Activated T-cell treated with anti-CD3 and anti-CD28 coated beads, Interleukin-2, amount 50 U/mL, for 4 hours (primary cell): ENCODE data around the gene PPP2R3A. TPM values are rescaled to one million over a fixed set of nuclear protein-coding genes. Genes with fewer than 3 reads are reported as not detected.
"Not testable (repeated sequence)": the region's sequence is repeated elsewhere in the genome, so short reads cannot be mapped to it uniquely, and the experiment has no call there.

ENCODE experiments used
- ATAC-seq, 2 donors: fragments of 200-7000 bp; cut with Tn5 transposase; one replicate each; pipeline ENCODE4 v1.10.0; 2021
- DNase-seq: peaks from one replicate; pipeline ENCODE4 v3.0.0-alpha.2; 2020
- H3K27me3 Mint-ChIP-seq: one replicate; pipeline ENCODE4 v1.8.0; 2021; ENCODE audit warnings: low read depth, mixed read lengths
- H3K36me3 Mint-ChIP-seq: one replicate; pipeline ENCODE4 v1.8.0; 2022; ENCODE audit warnings: mixed read lengths; ENCODE audit not compliant: insufficient read depth
- H3K4me1 Mint-ChIP-seq: one replicate; pipeline ENCODE4 v1.8.0; 2021; ENCODE audit warnings: low read depth, mixed read lengths
- H3K4me3 Mint-ChIP-seq: one replicate; pipeline ENCODE4 v1.8.0; 2021; ENCODE audit warnings: mild to moderate bottlenecking, moderate library complexity, mixed read lengths
- H3K9me3 Mint-ChIP-seq: one replicate; pipeline ENCODE4 v1.8.0; 2021; ENCODE audit warnings: mixed read lengths
- total RNA-seq, 3 donors: library from RNA; stranded (reverse); gene quantifications; one replicate each; pipeline ENCODE4 v1.2.1, GENCODE V29; 2021

PPP2R3A gene
- total RNA-seq, 3 donors from 2014 or later: 0.03 to 0.46 (median 0.42) TPM

GRCh38 chr3:136070953-136071949 lies 105.7 kb downstream of the PPP2R3A start:
- no peaks in the 10 kb centered on the region for H3K27me3 Mint-ChIP-seq
- ATAC-seq: no peak
- no peaks in the 10 kb centered on the region for H3K36me3 Mint-ChIP-seq
- H3K9me3 Mint-ChIP-seq: no peaks in the 10 kb centered on the region
- no peak for DNase-seq
- H3K4me3 Mint-ChIP-seq: no peak overlapping the region
- peaks cover 4% of the 10 kb centered on the region for H3K4me1 Mint-ChIP-seq

- Mint-ChIP-seq H3K4me3 (no peak overlapping the region), H3K9me3 (no peaks in the 10 kb centered on the region), H3K27me3 (no peaks in the 10 kb centered on the region), H3K4me1 (peaks cover 4% of the 10 kb centered on the region), H3K36me3 (no peaks in the 10 kb centered on the region)
- ATAC-seq (no peak), DNase-seq (no peak)
Observed at GRCh38 chr3:136074546-136075170, 109.1 kb downstream of the PPP2R3A start.

- Mint-ChIP-seq H3K4me3 (no peak overlapping the region), H3K27me3 (no peaks in the 10 kb centered on the region), H3K4me1 (peaks cover 4% of the 10 kb centered on the region), H3K9me3 (no peaks in the 10 kb centered on the region), H3K36me3 (no peaks in the 10 kb centered on the region)
- ATAC-seq (peak; percentile 52 to 62), DNase-seq (peak; percentile 67)
Observed at GRCh38 chr3:136075218-136075808, 109.8 kb downstream of the PPP2R3A start.

- no peak overlapping the region for H3K4me3 Mint-ChIP-seq
- H3K4me1 Mint-ChIP-seq: peaks cover 4% of the 10 kb centered on the region
- no peaks in the 10 kb centered on the region for H3K36me3 Mint-ChIP-seq
- H3K9me3 Mint-ChIP-seq: no peaks in the 10 kb centered on the region
- H3K27me3 Mint-ChIP-seq: no peaks in the 10 kb centered on the region
- DNase-seq: no peak
- ATAC-seq: no peak
Observed at GRCh38 chr3:136075811-136076210, 110.3 kb downstream of the PPP2R3A start.

- H3K27me3 Mint-ChIP-seq: no peaks in the 10 kb centered on the region
- DNase-seq: no peak
Observed at GRCh38 chr3:136078421-136079364, 113.2 kb downstream of the PPP2R3A start.

DNA sequence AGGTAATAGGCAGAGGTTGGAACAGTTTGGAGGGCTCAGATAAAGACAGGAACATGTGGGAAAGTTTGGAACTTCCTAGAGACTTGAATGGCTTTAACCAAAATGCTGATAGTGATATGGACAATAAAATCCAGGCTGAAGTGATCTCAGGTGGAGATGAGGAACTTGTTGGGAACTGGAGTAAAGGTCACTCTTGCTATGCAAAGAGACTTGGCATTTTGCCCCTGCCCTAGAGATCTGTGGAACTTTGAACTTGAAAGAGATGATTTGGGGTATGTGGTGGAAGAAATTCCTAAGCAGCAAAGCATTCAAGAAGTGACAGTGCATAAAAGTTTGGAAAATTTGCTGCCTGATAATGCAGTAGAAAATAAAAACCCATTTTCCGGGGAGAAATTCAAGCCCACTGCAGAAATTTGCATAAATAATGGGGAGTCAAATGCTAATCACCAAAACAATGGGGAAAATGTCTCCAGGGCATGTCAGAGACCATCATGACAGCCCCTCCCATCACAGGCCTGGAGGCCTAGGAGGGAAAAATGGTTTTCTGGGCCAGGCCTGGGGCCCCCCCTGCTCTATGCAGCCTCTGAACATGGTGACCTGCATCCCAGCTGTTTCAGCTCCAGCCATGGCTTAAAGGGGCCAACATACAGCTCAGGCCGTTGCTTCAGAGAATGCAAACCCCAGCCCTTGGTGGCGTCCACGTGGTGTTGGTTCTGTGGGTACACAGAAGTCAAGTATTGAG lies 118.3 kb downstream of the PPP2R3A start:
- not testable (repeated sequence) for DNase-seq, H3K4me3 Mint-ChIP-seq, H3K4me1 Mint-ChIP-seq, H3K36me3 Mint-ChIP-seq, H3K9me3 Mint-ChIP-seq, H3K27me3 Mint-ChIP-seq, ATAC-seq

More at GRCh38 chr3:136078421-136079364, 113.2 kb downstream of the PPP2R3A start:
- Mint-ChIP-seq H3K36me3 (no peaks in the 10 kb centered on the region), H3K4me1 (no peaks in the 10 kb centered on the region), H3K9me3 (no peaks in the 10 kb centered on the region), H3K4me3 (no peak overlapping the region)
- no peak for ATAC-seq

GRCh38 chr3:136085067-136085466 lies 119.5 kb downstream of the PPP2R3A start:
- not testable (repeated sequence) for H3K4me1 Mint-ChIP-seq, ATAC-seq, H3K27me3 Mint-ChIP-seq

GRCh38 chr3:136093771-136094170 lies 128.2 kb downstream of the PPP2R3A start:
- Mint-ChIP-seq H3K27me3 (peaks cover 2% of the 10 kb centered on the region), H3K4me1 (no peaks in the 10 kb centered on the region), H3K4me3 (no peak overlapping the region), H3K36me3 (no peaks in the 10 kb centered on the region), H3K9me3 (no peaks in the 10 kb centered on the region)
- no peak for ATAC-seq
- DNase-seq: no peak

More at GRCh38 chr3:136085067-136085466, 119.5 kb downstream of the PPP2R3A start:
- H3K9me3 Mint-ChIP-seq, DNase-seq, H3K36me3 Mint-ChIP-seq, H3K4me3 Mint-ChIP-seq: not testable (repeated sequence)

GRCh38 chr3:136105044-136105443 lies 139.5 kb downstream of the PPP2R3A start:
- H3K9me3 Mint-ChIP-seq: no peaks in the 10 kb centered on the region
- no peak for DNase-seq
- H3K4me1 Mint-ChIP-seq: peaks cover 8% of the 10 kb centered on the region
- H3K36me3 Mint-ChIP-seq: peaks cover 4% of the 10 kb centered on the region
- no peak overlapping the region for H3K4me3 Mint-ChIP-seq
- no peaks in the 10 kb centered on the region for H3K27me3 Mint-ChIP-seq
- no peak for ATAC-seq

GRCh38 chr3:136106101-136106500 lies 140.6 kb downstream of the PPP2R3A start:
- H3K27me3 Mint-ChIP-seq: no peaks in the 10 kb centered on the region
- H3K36me3 Mint-ChIP-seq: peaks cover 4% of the 10 kb centered on the region
- ATAC-seq: no peak
- DNase-seq: no peak
- H3K4me1 Mint-ChIP-seq: peaks cover 8% of the 10 kb centered on the region
- H3K4me3 Mint-ChIP-seq: no peak overlapping the region
- H3K9me3 Mint-ChIP-seq: no peaks in the 10 kb centered on the region

GRCh38 chr3:136109499-136109898 lies 144.0 kb downstream of the PPP2R3A start:
- no peak overlapping the region for H3K4me3 Mint-ChIP-seq
- ATAC-seq (peak in 1 of 2 donors; percentile 50), DNase-seq (no peak)
- peaks cover 8% of the 10 kb centered on the region for H3K4me1 Mint-ChIP-seq
- H3K27me3 Mint-ChIP-seq: no peaks in the 10 kb centered on the region
- no peaks in the 10 kb centered on the region for H3K9me3 Mint-ChIP-seq
- H3K36me3 Mint-ChIP-seq: peaks cover 9% of the 10 kb centered on the region

- DNase-seq (no peak), ATAC-seq (no peak)
- Mint-ChIP-seq H3K4me3 (no peak overlapping the region), H3K27me3 (no peaks in the 10 kb centered on the region), H3K36me3 (peaks cover 7% of the 10 kb centered on the region), H3K9me3 (no peaks in the 10 kb centered on the region), H3K4me1 (peaks cover 8% of the 10 kb centered on the region)
Observed at GRCh38 chr3:136110481-136110880, 145.0 kb downstream of the PPP2R3A start.

DNA sequence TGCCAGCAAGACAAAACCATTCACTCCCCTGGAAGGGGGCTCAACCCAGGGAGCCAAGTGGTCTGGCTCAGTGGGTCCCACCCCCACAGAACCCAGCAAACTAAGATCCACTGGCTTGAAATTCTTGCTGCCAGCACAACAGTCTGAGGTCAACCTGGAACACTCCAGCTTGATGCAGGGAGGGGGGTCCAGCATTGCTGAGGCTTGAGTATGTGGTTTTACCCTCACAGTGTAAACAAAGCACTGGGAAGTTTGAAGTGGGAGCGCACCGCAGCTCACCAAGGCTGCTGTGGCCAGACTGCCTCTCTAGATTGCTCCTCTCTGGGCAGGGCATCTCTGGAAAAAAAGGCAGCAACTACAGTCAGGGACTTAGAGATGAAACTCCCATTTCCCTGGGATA lies 148.9 kb downstream of the PPP2R3A start:
- H3K9me3 Mint-ChIP-seq: peaks cover 6% of the 10 kb centered on the region
- DNase-seq (no peak), ATAC-seq (no peak)
- no peaks in the 10 kb centered on the region for H3K27me3 Mint-ChIP-seq
- no peak overlapping the region for H3K4me3 Mint-ChIP-seq
- peaks cover 12% of the 10 kb centered on the region for H3K36me3 Mint-ChIP-seq
- H3K4me1 Mint-ChIP-seq: peaks cover 5% of the 10 kb centered on the region
